Prostate gland (tissue), 2 donors: Measurements from ENCODE around the gene ASIC4. TPM values are rescaled to one million over a fixed set of nuclear protein-coding genes. Genes with fewer than 3 reads are reported as not detected.

Experiments used
- DNase-seq: peaks from one replicate; pipeline ENCODE4 v3.0.0-alpha.2; 2019; ENCODE audit warnings: low spot score
- H3K27ac ChIP-seq, 2 donors: fragments of 200-600 bp; sonication (generic); 2 replicates each; pipeline ENCODE4 v1.5.1; 2017 to 2019
- H3K27me3 ChIP-seq: fragments of 200-600 bp; sonication (generic); replicated peaks from 2 replicates; pipeline ENCODE4 v1.5.1; 2019; ENCODE audit not compliant: insufficient read depth
- H3K36me3 ChIP-seq, 2 donors: fragments of 200-600 bp; sonication (generic); 1 replicate in 1 of 2; 2 replicates in 1 of 2; pipeline versions ENCODE4 v1.5.1 to v1.8.1; 2017 to 2019
- H3K4me1 ChIP-seq: fragments of 200-600 bp; sonication (generic); replicated peaks from 2 replicates; pipeline ENCODE4 v1.5.1; 2019
- H3K4me3 ChIP-seq, 2 donors: fragments of 200-600 bp; sonication (generic); 2 replicates each; pipeline ENCODE4 v1.5.1; 2017 to 2019
- H3K9me3 ChIP-seq: fragments of 200-600 bp; sonication (generic); 2 replicates; pipeline ENCODE4 v1.5.1; 2017
- CTCF ChIP-seq, 4 experiments: fragments of 200-600 bp in 2 of 4; fragments of 450-650 bp in 2 of 4; sonication (generic) in 2 of 4; IDR thresholded peaks; 1 replicate in 3 of 4; 2 replicates in 1 of 4; pipeline ENCODE4 v1.5.1; 2016 to 2019; ENCODE audit warnings: antibody characterized with exemption in 4 of 4, mild to moderate bottlenecking in 2 of 4, moderate library complexity in 2 of 4
- POLR2A ChIP-seq: fragments of 450-650 bp; IDR thresholded peaks from one replicate; pipeline ENCODE4 v1.6.1; 2016; ENCODE audit warnings: antibody characterized with exemption, mild to moderate bottlenecking
- POLR2AphosphoS5 ChIP-seq: sonication (generic); formaldehyde crosslinking; IDR thresholded peaks from one replicate; pipeline ENCODE4 v1.6.1; 2017; ENCODE audit warnings: antibody characterized with exemption
- WGBS: methylation state at CpG from one replicate; pipeline ENCODE4 v1.1.5; 2018; 5-methylcytosine and 5-hydroxymethylcytosine counted together
- intact Hi-C: fragments of 100-400 bp; cut with DNase I; formaldehyde crosslinking; loops from one replicate; pipeline ENCODE4 v1.14.2; 2022
- total RNA-seq, 2 donors: library from RNA; depleted of rRNA; stranded (reverse); fragments of >200 nt; gene quantifications; one replicate each; pipeline ENCODE4 v1.1.0, GENCODE V29; 2016

The ASIC4 gene
- total RNA-seq, 2 donors from 2014 or later: 0.09 to 0.45 TPM

- Histone ChIP-seq H3K4me3 (no peak overlapping the region), H3K27ac (no peak overlapping the region), H3K4me1 (peaks cover 2% of the 10 kb centered on the region), H3K27me3 (no peaks in the 10 kb centered on the region), H3K9me3 (no peaks in the 10 kb centered on the region), H3K36me3 (peaks cover 0 to 3% of the 10 kb centered on the region in 2 donors)
- TF ChIP-seq POLR2A: no peak
- TF ChIP-seq CTCF (IDR thresholded peaks at IDR 0.05): no peak
- no peak for TF ChIP-seq POLR2AphosphoS5
- DNase-seq: no peak
- intact Hi-C loops: no loop called here
- WGBS: 93% methylated on average over 24 of the region's 25 CpGs
Observed at GRCh38 chr2:219557791-219558785, 43.8 kb downstream of the ASIC4 start.

GRCh38 chr2:219559156-219559915 is 45.1 kb downstream of the ASIC4 start:
- H3K9me3 ChIP-seq: no peaks in the 10 kb centered on the region
- 95% methylated on average over 20 of the region's 20 CpGs for WGBS
- peaks cover 0 to 3% of the 10 kb centered on the region in 2 donors for H3K36me3 ChIP-seq
- H3K4me3 ChIP-seq: no peak overlapping the region
- no peaks in the 10 kb centered on the region for H3K4me1 ChIP-seq
- H3K27me3 ChIP-seq: no peaks in the 10 kb centered on the region
- DNase-seq: no peak
- TF ChIP-seq CTCF (IDR thresholded peaks at IDR 0.05) (no peak), POLR2A (no peak), POLR2AphosphoS5 (no peak)
- intact Hi-C loops: no loop called here
- no peak overlapping the region for H3K27ac ChIP-seq

DNA sequence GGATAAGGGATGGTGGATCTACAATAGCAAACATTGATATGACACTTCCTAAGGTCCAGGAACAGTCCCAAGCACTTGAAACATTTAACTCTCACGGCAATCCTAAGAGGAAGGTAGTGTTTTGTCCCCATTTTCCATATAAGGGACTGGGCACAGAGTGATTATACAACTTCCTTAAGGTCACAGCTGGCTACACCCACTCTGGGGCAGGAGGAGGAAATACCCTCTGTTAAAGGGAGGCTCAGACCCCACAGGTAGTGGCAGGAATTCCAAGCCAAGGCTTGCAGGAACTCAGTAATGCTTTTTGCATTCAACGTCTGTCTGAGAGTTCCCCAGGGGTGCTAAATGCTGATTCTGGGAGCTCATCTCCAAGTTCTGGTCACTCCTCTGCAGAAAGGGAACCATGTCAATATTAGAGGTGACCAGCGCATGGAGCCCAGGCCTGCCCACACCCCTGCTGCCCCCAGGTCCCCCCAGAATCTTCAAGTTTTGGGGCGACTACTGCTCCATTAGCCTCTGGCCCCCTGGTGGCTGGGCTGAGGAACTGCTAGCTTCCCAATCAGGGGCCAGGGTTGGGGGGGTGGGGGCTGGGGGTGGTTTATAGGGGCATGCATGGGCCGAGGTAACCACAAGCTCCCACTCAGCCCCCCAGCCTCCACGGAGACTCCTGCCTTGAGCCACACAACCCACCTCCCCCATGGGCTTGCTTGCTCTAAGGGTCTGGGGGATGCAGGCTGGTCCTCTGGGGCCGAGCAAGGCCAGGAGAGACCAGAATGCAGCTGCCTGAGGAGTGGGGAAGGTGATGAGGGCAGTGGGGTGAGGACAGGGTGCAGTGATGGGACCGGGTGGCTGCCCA is 46.0 kb downstream of the ASIC4 start:
- peak in 3 of 4 experiments; percentile 30 to 57 (median 49) for TF ChIP-seq CTCF (IDR thresholded peaks at IDR 0.05)
- no peak for TF ChIP-seq POLR2AphosphoS5
- no peak for TF ChIP-seq POLR2A
- Histone ChIP-seq H3K27me3 (no peaks in the 10 kb centered on the region), H3K4me1 (no peaks in the 10 kb centered on the region), H3K36me3 (peaks cover 0 to 3% of the 10 kb centered on the region in 2 donors), H3K4me3 (no peak overlapping the region), H3K9me3 (no peaks in the 10 kb centered on the region), H3K27ac (no peak overlapping the region)
- no peak for DNase-seq
- 38% methylated on average over 8 of the region's 8 CpGs for WGBS
- intact Hi-C loops: no loop called here

DNA sequence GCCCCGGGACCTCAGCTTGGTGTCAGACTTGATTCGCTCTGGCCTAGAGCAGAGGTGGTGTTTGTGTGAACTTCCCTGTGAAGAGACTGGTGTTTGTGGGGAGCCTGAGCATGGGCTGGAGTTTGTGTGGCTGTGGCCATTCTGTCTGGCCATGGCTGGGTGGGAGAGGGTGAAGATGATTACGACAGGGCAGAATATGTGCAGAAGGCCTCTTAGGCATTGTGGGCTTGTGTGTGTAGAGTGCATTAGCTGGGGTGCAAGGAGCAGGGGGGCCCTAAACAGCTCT is 46.6 kb downstream of the ASIC4 start:
- Histone ChIP-seq H3K4me3 (no peak overlapping the region), H3K36me3 (peaks cover 0 to 3% of the 10 kb centered on the region in 2 donors), H3K27me3 (no peaks in the 10 kb centered on the region), H3K9me3 (no peaks in the 10 kb centered on the region), H3K27ac (no peak overlapping the region), H3K4me1 (no peaks in the 10 kb centered on the region)
- intact Hi-C loops: no loop called here
- WGBS: 86% methylated on average over 3 of the region's 3 CpGs
- no peak for DNase-seq
- TF ChIP-seq CTCF (IDR thresholded peaks at IDR 0.05) (no peak), POLR2AphosphoS5 (no peak), POLR2A (no peak)
